Fibroblast of lung (primary cell): ENCODE results near the gene FAM168B.

ENCODE experiments used
- CTCF ChIP-seq, 2 donors: IDR thresholded peaks in 1 of 2; conservative IDR thresholded peaks in 1 of 2; 1 replicate in 1 of 2; 2 replicates in 1 of 2; pipeline ENCODE4 v1.5.1; 2011 to 2012; ENCODE audit warnings: low read length in 2 of 2, control low read depth in 1 of 2, inconsistent platforms in 1 of 2, low read depth in 1 of 2, mild to moderate bottlenecking in 1 of 2
- EZH2 ChIP-seq: IDR thresholded peaks from 2 replicates; pipeline ENCODE4 v1.5.1; 2012; ENCODE audit warnings: low read length, control low read depth, mild to moderate bottlenecking; ENCODE audit errors: missing control alignments

- TF ChIP-seq CTCF (conservative IDR thresholded peaks at IDR 0.05 in 1 of 2, IDR thresholded peaks at IDR 0.05 in 1 of 2; ENCODE audit: low read depth in 1 of 2, low read length in 2 of 2) (no peak), EZH2 (no peak)
Observed at GRCh38 chr2:131036269-131036668, 57.0 kb downstream of the FAM168B start.
